Glomerular visceral epithelial cell (primary cell): ENCODE data around the gene ASB6.
"Not testable (repeated sequence)": the region's sequence is repeated elsewhere in the genome, so short reads cannot be mapped to it uniquely, and the experiment has no call there.

ENCODE experiments used
- DNase-seq: peaks from one replicate; pipeline ENCODE4 v3.0.0-alpha.2; 2016; ENCODE audit errors: extremely low spot score

Gene ASB6

DNA sequence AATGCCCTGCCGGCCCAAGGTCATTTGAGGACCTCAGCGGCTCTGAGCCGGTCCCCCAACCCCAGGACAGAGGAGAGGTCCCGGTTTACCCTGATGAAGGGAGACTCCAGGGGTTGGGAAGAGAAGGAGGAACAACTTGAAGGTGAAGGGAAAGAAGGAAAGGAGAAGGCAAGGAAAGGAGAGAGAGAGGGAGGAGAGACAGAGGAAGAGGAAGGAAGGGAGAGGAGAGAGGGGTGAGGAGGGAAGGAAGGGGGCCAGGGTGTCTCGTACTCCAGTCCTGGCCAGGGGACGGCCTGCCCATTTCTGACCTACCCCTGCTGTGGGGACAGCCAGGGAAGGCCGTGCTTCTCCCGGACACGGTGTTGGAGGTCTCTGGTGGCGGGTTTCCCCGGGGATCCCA, 25.4 kb upstream of the ASB6 start:
- DNase-seq, result no peak

DNA sequence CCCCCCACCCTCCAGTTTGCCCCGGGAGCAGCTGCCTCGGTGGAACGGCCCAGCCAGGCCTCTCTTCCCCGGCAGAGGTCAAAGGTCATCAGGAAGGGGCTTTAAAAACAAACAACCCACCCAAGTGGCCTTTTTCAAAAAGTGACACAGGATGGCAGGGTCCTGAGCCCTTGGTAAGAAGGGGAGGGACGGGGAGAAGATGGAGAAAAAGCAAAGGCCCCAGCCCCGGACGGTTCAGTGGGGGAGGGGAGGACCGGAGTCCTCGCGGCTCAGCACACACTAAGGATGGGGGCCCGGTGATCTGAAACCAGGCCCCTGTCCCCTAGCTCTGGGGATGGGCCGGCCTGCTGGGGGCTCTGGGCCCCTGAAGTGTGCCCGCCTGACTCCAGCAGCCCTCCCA, 24.6 kb upstream of the ASB6 start:
- DNase-seq, result no peak

DNA sequence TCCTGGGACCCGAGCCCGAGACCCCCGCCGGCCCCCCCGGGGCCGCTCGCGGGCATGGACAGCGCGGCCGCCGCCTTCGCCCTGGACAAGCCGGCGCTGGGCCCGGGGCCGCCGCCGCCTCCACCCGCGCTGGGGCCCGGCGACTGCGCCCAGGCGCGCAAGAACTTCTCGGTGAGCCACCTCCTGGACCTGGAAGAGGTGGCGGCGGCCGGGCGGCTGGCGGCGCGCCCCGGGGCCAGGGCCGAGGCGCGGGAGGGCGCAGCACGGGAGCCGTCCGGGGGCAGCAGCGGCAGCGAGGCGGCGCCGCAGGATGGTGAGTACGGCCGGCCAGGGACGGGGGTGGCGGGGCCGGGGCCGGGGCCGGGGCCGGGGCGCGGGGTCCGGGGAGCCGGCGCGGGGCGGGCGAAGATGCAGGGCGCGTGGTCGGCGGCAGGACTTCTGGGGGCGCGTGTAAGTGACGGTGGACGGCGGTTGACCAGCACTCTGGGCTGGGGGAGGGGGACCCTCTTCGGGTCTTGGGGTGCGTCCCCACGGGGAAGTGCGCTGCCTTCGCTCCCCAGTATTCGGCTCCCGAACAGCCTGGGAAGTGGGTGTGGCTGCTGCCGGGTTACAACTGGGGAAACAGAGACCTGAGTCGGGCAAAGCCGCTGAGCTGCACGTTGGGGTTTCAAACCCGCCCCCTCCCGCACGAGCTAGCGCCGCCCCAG, 24.0 kb upstream of the ASB6 start:
- no peak for DNase-seq

DNA sequence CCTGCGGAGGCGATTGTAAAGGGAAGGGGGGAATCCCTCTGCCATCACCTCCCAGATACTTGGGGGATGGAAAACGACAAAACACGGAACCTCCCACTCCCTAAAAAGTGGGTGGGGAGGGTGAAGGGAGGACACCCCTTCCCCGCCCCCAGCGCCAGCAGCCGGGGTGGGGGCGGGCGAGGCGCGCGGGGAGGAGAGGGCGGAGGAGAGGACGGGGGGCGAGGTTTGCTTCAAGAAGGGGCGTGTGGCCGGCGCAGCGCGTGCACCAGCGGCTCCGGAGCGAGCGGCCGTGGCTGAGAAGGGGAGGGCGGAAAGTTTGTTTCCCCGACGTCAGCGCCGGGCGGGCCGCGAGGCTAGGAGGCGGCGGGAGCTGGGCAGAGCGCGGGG, 23.4 kb upstream of the ASB6 start, which contains the start of gene PRRX2:
TSS of gene PRRX2 (plus strand) at position 259 of the 387 bp plus-strand sequence. CDS start 221 bp downstream, outside the sequence.
- no peak for DNase-seq

DNA sequence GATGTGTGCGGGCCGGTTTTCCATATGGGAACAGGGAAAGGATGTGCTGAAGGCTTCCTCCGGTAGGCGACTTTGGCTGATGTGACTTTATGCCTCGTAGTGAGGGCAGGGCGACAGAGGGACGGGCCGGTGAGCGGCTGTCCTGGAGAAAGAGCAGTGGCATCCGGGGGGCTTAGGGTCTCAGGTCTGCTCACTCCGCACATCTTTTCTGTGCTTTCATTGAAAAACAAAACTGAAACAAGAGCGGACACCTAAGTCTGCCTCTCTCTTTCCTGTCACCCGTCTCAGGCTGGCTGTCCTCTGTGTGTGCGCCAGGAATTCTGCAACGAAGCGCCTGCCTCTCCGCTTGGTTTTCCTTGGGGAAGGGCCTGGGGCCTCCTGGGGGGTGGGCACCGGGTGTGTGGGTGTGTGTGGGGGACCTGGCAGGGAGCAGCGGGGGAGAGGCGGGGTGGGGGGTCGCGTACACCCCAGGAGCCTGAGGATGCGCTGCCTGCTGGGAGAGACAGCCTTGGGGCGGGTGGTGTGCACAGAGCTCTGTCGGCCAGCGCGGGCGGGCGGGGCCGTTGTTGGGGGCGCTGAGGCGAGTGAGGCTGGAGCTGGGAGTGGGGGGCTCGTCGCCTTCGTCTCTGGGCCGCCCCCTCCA, 22.9 kb upstream of the ASB6 start:
- no peak for DNase-seq

DNA sequence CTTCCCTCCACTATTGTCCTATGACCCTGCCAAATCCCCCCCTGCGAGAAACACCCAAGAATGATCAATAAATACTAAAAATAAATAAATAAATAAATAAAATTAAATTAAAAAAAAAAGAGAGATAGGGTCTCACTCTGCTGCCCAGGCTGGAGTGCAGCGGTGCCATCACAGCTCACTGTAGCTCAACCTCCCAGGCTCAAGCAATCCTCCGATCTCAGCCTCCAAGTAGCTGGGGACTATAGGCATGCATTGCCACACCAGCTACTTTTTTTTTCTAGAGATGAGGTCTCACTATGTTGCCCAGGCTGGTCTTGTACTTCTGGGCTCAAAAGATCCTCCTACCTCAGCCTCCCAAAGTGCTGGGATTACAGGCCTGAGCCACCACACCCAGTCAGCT, 20.3 kb upstream of the ASB6 start:
- DNase-seq, result not testable (repeated sequence)

DNA sequence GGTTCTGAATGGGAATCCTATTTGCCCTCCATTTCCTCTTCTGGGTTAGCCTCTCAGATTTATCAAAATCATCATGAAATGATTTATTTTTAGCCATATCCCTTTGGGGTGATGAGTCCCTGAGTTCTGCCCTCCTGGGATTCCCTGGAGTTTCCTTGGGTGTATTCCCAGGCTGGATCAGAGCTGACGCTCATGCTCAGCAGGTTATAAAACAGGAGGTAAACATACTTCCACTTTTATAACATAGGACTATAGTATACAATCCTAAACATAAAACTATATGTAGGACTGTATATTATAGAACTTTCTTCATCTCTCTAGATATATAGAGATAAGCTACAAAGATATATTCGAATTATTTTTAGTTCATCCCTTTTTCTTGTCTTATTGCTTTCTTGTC, 19.1 kb upstream of the ASB6 start:
- DNase-seq, result no peak

DNA sequence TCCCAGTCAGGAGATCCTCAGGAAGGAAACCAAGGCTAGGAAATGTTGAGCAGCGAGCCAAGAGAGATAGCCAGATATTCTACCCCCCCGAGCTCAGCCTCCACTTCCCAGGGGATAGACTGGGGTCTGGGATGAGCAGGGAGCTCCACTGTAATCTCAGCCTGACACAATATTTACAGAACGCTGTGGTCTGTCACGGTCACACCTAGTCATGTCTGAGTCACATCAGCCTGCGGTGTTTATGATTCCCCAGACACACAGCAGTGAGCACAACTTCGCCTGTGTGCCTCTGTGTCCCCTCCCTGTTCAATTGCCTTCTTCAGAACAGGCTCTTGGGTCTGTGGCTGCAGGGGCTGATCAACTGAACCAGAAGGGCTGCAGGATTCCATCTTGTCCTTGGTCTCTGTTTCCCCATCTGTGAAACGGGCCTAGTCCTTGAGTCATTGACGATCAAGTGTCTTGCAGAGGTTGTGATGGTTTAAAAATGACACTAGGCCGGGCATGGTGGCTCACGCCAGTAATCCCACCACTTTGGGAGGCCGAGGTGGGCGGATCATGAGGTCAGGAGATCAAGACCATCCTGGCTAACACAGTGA, 14.9 kb upstream of the ASB6 start:
- DNase-seq, result peak; percentile 58

DNA sequence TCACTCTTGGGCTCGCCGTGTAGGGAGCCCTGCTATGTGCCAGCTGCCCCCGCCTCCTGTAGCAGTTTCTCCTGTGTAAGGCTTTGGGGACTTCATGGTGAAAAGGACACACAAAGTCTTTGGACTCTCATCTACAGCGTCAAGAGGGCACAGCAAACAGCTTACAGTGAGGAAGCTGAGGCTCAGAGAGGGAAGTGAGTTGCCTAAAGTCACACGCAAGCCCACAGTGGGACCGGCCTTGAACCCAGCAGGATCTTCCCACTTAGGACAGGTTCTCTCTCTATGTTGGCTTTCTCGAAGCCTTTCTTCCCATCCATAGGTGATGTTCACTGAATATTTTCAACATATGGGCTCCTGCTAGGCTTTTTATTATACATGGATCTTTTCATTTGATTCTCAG, 13.7 kb upstream of the ASB6 start:
- no peak for DNase-seq

DNA sequence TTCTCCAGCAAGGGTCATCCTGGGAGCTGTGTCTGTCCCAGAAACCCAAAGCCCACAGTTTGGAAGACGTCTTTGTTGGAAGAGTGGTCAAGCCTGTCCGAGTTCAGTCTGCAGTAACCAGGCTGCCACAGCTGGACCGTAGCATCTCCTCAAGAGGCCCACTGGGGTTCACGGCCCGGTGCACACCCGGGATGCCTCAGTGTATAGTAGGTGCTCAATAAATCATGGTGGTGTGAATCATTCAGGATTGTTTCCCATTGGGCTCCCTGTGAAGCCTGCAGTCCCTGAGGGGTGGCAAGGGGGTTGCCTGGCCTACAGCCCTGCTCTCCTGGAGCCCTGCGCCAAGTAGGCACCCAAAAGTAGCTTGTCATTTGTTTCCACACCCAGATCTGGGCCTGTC, 13.2 kb upstream of the ASB6 start:
- no peak for DNase-seq

DNA sequence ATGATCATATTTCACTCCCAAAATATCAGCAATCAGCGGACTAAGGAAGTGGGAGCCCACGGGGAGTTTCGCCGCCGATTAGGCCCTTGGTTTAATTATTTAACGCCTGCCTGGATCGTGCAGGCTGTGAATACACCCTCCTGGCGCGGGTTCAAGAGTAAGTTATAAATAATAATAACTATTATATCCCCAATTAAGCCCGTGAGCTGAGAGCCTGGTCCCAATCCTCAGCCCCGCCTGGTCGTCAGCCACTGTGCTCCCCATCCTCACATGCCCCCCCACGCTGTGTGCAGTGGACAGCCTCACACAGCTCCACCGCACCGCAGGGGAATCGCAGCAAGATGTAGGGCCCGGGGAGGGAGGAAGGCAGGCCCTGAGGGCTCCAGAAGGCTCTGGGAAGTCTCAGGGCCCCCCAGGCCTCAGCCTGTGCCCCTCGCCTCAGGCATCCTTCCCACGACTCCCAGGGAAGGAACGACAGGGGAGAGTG, 12.6 kb upstream of the ASB6 start:
- DNase-seq, result no peak

DNA sequence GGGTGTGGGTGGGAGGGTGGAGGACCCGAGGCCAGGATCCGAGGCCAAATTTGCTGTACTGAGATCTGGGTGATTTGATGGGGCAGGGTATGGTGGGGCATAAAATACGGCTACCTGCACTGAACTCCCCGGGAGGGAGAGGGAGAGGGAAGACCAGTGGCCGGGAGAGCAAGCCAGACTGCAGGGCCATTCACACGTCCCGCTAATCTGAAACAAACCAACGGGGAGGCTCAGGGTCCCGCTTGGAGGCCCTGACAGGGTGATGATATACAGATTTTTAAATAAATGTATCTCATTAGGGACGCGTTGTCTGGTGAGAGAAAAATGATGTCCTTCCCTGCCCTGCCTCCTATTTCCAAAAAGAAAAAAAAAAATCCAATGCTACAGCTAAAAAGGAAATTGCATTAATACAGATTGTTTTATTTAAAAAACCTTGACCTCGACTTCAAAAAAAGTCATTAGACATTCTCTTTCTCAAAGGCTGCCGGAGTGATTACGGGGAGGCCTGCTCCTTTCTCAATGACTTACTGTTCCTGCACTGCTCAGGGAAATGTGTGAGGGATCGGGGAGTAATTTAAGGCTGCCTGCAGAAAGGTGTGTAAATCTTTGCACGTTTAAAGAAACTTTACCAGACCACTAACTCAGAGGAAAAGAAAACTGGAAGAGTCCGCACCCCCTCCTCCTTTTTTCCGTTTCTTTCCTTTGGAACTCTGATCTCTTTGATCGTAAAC, 12.0 kb upstream of the ASB6 start:
- no peak for DNase-seq

DNA sequence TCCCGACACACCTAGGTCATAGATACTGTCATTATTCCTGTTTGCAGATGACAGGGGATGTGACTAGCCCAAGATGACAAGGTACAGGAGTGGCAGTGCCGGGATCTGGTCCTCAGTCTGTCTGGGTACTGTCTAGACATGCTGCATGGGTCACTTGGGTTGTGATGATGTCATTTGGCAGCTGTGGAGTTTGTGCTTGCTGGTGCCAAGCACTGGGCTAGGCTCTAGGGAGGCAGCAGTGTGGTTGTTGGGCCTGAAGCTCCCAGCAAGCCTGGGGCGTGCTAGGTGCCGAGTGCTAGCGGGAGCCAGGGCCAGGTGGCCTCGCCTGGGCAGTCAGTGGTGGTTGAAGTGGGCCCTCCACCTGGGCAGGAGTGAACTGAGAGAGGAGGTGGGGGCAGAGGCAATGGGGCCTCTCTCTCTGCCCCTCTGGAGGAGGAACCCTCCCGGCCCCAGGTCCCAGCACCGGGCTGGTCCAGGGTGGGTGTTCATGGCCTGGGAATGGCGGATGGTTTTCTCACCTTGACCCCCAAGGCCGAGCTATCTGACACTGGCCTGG, 8.8 kb upstream of the ASB6 start:
- DNase-seq, result no peak

DNA sequence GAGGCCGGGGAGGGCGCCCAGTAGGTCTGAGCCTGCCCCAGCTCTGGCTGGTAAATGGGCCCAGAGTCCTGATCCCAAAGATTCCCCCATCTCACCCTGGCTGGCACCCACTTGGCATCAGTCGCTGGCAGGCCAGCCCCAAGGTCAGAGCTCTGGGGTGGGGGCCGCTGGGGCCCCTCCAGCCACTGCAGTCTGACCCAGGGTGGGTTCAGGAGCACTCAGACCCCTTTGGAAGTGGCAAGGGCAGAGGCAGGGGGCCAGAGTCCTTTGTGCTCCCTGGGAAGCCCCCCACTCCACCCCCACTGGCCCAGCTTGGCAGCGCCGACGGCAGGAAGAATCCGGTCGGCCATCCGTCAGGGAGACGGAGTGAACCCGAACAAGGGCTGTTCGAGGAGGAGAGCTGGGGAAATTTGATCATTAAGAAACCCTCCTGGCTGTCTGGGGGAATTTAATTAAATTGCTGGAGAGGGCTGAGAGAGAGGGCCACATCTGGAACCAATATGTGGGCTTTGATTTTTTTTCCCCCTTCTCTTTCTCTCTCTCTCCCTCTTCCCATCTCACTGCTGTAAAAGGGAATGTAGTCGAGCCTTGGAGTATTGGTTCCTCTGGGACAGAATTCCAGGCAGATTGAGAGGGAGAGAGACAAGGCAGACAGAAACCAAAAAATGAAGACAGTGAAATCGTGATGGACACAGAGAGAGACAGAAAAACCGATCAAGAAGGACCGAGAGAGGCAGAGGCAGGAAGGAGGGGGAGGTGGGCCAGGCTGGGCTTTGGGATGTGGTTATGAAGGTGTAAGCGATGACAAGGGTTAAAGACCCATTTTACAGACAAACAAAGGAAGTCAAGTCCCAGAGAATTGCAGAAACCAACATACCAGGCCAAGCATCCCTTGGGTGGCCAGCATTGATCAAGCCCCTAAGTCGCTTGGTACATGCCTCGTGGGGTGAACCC, 8.1 kb upstream of the ASB6 start:
- DNase-seq, result no peak

DNA sequence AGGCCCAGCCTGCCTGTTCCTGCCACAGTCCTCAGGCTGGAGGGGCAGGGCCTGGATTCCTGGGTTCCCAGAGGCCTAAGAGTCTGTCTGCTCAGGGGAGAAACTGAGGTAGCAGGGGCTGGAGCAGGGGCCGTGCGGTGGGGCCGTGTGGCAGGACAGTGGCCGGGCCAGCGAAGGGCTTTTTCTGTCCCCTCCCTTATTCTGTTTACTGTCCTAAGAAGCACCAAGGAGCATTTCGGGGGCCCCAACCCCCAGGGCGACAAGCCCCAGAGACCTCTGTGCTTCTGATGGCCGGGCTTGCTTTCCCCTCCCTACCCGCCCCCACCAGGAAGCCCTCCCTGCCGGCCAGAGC, 6.8 kb upstream of the ASB6 start:
- no peak for DNase-seq

DNA sequence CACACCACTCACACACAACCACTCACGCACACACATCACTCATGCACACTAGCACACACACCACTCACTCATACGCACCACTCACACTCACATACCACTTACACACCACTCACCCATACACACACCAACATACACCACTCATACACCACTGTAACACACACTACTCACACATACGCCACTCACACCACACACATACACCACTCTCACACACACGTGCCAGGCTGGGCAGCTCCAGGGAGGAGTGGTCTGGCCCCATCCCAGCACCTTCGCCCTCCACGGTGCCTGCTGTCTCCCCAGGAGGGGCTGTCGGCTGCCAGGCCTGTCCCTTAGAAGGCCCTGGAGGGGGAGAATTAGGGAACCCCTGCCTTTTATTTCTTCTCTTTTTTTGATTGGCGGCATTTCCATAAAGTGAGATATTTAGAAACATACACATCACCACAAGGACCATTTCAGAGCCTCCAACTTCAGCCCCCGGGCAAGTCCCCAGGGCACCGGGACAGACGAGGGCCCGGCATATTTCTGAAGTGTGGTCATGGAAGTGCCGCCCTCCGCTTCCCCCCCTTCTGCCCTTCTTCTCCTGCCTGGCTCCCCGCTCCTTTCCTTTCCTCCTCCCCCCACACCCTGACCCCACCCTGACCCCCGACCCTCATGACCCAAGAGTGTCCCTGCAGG, 6.3 kb upstream of the ASB6 start:
- no peak for DNase-seq

DNA sequence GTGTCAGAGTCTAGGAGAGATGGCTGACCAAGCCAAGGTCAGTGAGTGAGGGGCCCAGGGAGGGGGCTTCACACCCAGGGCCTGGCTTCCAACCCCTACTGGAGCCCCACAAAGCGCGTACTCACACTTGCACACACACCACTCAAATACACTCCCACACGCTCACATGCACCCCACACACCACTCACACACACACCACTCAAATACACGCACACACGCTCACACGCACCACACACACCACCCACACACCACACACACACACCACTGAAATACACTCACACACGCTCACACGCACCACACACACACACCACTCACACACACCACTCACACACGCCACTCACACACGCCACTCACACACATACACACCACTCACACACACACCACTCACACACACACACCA, 5.7 kb upstream of the ASB6 start:
- no peak for DNase-seq

DNA sequence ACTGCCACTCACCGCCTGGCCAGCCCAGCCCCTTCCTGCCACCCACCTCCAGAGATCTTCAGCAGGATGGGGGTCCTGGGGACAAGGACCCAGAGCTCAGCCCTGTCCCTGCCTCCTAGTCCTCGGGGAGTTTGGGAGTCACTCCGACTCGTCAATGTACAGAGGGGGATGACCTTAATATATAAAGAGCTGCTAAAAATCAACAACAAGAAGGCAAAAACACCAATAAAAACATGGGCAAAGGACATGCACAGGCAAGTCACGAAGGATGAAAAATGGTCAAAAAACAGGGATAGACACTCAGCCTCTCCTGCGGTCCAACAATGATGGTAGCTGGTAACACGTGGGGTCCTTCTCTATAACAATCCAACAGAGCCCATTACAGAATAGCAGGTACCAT, 4.7 kb upstream of the ASB6 start:
- no peak for DNase-seq

DNA sequence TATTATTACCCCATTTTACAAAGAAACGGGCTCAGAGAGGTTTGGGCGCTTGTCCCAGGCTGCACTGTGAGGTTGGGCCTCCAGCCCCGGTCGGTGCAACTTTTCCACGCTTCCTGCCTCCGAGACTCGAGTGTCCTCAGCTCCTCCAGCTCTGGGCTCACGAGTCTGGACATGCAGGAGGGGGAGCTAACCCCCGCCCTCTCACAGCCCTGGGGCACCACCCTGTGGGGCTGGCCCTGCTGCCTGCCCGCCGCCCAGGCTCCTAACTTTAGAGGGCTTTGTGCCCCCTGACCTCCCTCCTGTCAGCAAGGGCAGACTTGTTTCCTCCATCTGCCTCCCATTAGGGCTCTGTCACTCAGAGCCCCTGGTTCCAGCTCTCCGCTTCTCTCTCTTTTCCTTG, 4.3 kb upstream of the ASB6 start:
- DNase-seq, result no peak

DNA sequence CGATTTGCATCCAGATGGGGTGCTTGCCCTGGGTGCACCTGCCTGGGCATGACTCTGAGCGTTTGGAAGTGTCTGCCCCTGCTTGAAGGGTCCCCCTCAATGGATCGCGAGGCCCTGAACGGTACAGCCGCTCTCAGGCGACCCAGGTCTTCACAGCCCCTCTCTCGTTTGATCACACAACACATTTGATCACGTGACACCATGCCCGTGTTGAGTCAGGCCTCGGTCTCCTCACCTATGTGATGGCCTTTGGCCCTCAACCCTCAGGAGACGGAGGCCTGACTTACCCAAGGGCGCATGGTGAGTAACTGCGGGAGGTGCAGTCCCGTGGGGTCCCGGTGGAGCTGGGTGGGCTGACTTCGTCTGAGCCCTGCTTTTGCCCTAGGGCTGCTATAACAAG, 3.0 kb upstream of the ASB6 start:
- no peak for DNase-seq

DNA sequence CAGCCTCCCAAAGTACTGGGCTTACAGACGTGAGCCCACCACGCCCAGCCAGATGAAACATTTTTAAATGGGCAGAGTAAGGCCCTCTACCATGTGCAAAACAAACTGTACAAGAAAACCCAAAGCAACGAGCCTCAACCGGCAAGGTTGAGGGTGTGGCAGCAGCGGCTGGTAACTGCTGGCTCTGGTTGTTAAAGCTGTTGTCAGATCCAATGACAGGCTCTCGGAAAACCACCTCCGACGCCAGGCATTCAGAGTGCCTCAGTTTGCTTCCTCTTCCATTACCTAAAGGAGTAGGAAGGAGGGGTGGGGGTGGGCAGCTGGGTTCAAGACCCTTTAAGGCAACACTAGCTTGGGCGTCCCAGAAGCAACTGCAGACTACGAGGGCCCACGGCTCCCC, 2.4 kb upstream of the ASB6 start:
- DNase-seq, result no peak
